GM23248 (cell line): ENCODE measurements around the gene ABCC6. TPM values are rescaled to one million over a fixed set of nuclear protein-coding genes. Genes with fewer than 3 reads are reported as not detected.
A peak's percentile ranks its signal among the peaks of the same experiment; 100 is the strongest.

Experiments
- DNase-seq: peaks from one replicate; pipeline ENCODE4 v3.0.0-alpha.2; 2015
- H2AFZ ChIP-seq: fragments of 200-600 bp; sonication (generic); 2 replicates; pipeline ENCODE4 v1.6.1; 2016; ENCODE audit warnings: antibody characterized with exemption
- H3F3A ChIP-seq: fragments of 200-600 bp; sonication (generic); 2 replicates; pipeline ENCODE4 v1.6.1; 2016; ENCODE audit warnings: mild to moderate bottlenecking, antibody characterized with exemption, mixed run types; ENCODE audit not compliant: insufficient read depth
- H3K27ac ChIP-seq: fragments of 200-600 bp; sonication (generic); 2 replicates; pipeline ENCODE4 v1.5.1; 2016; ENCODE audit warnings: mild to moderate bottlenecking
- H3K27me3 ChIP-seq: fragments of 200-600 bp; sonication (generic); replicated peaks from 2 replicates; pipeline ENCODE4 v1.6.1; 2016; ENCODE audit warnings: mild to moderate bottlenecking; ENCODE audit not compliant: insufficient read depth
- H3K36me3 ChIP-seq: fragments of 200-600 bp; sonication (generic); 2 replicates; pipeline ENCODE4 v1.6.1; 2016; ENCODE audit warnings: low read depth, mild to moderate bottlenecking
- H3K4me1 ChIP-seq: fragments of 200-600 bp; sonication (generic); 2 replicates; pipeline ENCODE4 v1.6.1; 2016; ENCODE audit warnings: mild to moderate bottlenecking; ENCODE audit not compliant: insufficient read depth
- H3K4me2 ChIP-seq: fragments of 200-600 bp; sonication (generic); one replicate; pipeline ENCODE4 v1.6.1; 2016; ENCODE audit warnings: mild to moderate bottlenecking; ENCODE audit not compliant: unreplicated experiment
- H3K4me3 ChIP-seq: fragments of 200-600 bp; sonication (generic); 2 replicates; pipeline ENCODE4 v1.5.1; 2016; ENCODE audit warnings: mild to moderate bottlenecking
- H3K79me2 ChIP-seq: fragments of 200-600 bp; sonication (generic); 2 replicates; pipeline ENCODE4 v1.6.1; 2016; ENCODE audit warnings: mild to moderate bottlenecking; ENCODE audit not compliant: insufficient read depth
- H3K9ac ChIP-seq: fragments of 200-600 bp; sonication (generic); 2 replicates; pipeline ENCODE4 v1.6.1; 2016; ENCODE audit warnings: mild to moderate bottlenecking
- H3K9me2 ChIP-seq: fragments of 200-600 bp; sonication (generic); 2 replicates; pipeline ENCODE4 v1.6.1; 2016; ENCODE audit warnings: mixed run types, mild to moderate bottlenecking, moderate library complexity; ENCODE audit not compliant: insufficient read depth
- H3K9me3 ChIP-seq: fragments of 200-600 bp; sonication (generic); one replicate; pipeline ENCODE4 v1.6.1; 2017; ENCODE audit warnings: low read depth
- H4K20me1 ChIP-seq: fragments of 200-600 bp; sonication (generic); 2 replicates; pipeline ENCODE4 v1.6.0; 2016; ENCODE audit not compliant: insufficient read depth
- EZH2 ChIP-seq: fragments of 200-600 bp; sonication (generic); IDR thresholded peaks from 2 replicates; pipeline ENCODE4 v1.6.1; 2018; ENCODE audit warnings: antibody characterized with exemption, mild to moderate bottlenecking; ENCODE audit not compliant: insufficient read depth, poor library complexity, severe bottlenecking
- EZH2phosphoT487 ChIP-seq: fragments of 200-600 bp; sonication (generic); IDR thresholded peaks from 2 replicates; pipeline ENCODE4 v1.6.1; 2018; ENCODE audit warnings: antibody characterized with exemption, moderate library complexity, mild to moderate bottlenecking, low read depth; ENCODE audit not compliant: insufficient read depth
- WGBS, 2 experiments: methylation state at CpG; one replicate each; pipeline ENCODE4 v1.1.6; 2015 to 2017; ENCODE audit warnings: low lambda C conversion rate in 2 of 2, low coverage in 1 of 2; ENCODE audit errors: missing lambda C conversion rate in 2 of 2; 5-methylcytosine and 5-hydroxymethylcytosine counted together
- in situ Hi-C: fragments of 300-500 bp; cut with MboI; formaldehyde crosslinking; loops from 2 replicates; pipeline ENCODE4 v1.15.0; 2020
- polyA plus RNA-seq: library from polyadenylated mRNA; unstranded; fragments of >200 nt; fragmentation: Nextera tagmentation; extraction: Ambion mirVana; gene quantifications from 2 replicates; pipeline ENCODE4 v1.2.1, GENCODE V29; 2016
- total RNA-seq: library from RNA; depleted of rRNA; stranded (reverse); fragments of >200 nt; shearing (Covaris generic); gene quantifications from 2 replicates; pipeline ENCODE4 v1.2.3, GENCODE V29; 2014

The ABCC6 gene
- total and polyA plus RNA-seq, 2 experiments from 2014 or later = 0.24 TPM; not detected in 1

DNA sequence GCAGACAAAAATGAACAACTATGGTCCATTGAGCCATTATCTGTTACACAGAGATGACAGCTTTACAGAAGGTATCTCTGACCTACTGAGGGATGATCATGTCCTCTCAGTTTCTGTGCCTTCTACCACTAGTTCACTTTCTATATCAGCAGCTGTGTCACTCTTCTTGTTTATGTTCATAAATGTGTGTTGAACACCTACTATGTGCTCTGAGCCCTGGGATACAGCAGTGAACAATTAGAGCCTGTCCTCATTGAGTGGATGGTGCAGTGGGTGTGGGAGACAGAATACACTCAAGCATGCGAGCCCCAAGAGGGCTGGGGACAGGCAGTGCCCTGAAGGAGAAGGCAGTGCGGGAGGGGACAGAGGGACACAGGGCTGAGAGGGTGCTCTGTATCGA is 92.1 kb downstream of the ABCC6 start:
- WGBS, 2 experiments = 86 to 93% methylated on average over 3 of the region's 3 CpGs
- no peak overlapping the region for H3K4me2 ChIP-seq
- H4K20me1 ChIP-seq = no peaks in the 10 kb centered on the region
- no peaks in the 10 kb centered on the region for H3K27me3 ChIP-seq
- no peaks in the 10 kb centered on the region for H3K9me2 ChIP-seq
- 0 out of 2 replicates have a peak, but pooled peaks cover 7% of the 10 kb centered on the region for H3F3A ChIP-seq
- H3K4me1 ChIP-seq = no peaks in the 10 kb centered on the region
- H3K4me3 ChIP-seq = no peak overlapping the region
- TF ChIP-seq EZH2 (no peak), EZH2phosphoT487 (no peak)
- no peaks in the 10 kb centered on the region for H3K9me3 ChIP-seq
- H3K36me3 ChIP-seq = peaks cover 23% of the 10 kb centered on the region
- in situ Hi-C loops = no loop called here
- H3K79me2 ChIP-seq = 0 out of 2 replicates have a peak, but pooled peaks cover 5% of the 10 kb centered on the region
- no peak overlapping the region for H3K9ac ChIP-seq
- DNase-seq = no peak
- no peak overlapping the region for H3K27ac ChIP-seq
- H2AFZ ChIP-seq = no peak overlapping the region

DNA sequence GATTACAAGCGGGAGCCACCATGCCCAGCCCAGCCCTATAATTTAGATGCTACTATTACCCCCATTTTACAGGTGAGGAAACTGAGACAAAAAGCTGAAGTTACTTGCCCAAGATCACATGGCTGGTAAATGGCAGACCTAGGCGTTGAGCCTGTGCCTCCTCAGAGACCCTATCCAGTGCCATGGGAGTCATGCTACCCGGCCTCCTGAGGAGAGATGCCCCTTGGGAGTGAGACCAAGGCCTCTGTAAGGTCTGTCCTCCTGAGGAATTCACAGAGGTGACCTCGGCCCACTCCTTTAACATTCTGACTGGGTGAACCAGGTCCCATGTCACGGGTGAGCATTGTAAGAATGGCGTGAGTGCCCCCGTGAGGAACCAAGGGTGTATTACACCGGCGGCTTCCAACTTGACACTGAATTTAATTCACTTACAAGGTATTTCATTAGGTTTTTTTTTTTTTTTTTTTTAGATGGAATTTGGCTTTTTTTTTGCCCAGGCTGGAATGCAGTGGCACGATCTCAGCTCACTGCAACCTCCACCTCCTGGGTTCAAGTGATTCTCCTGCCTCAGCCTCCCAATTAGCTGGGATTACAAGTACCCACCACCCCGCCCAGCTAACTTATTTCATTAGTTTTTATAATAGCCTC is 95.7 kb downstream of the ABCC6 start:
- Histone ChIP-seq H3K27ac (no peak overlapping the region), H3K9me3 (no peaks in the 10 kb centered on the region)
- in situ Hi-C loops = loop anchor here (10.0 kb wide), 1 partner anchor 353 kb away; no protein-coding TSS in a partner anchor

GRCh38 chr16:16126896-16127295 is 96.4 kb downstream of the ABCC6 start:
- TF ChIP-seq EZH2phosphoT487 (no peak), EZH2 (no peak)
- no peak for DNase-seq
- Histone ChIP-seq H3K27me3 (no peaks in the 10 kb centered on the region), H3K9ac (no peak overlapping the region), H2AFZ (no peak overlapping the region), H3K4me2 (no peak overlapping the region), H3K36me3 (peaks cover 41% of the 10 kb centered on the region), H3K9me2 (no peaks in the 10 kb centered on the region), H3K9me3 (no peaks in the 10 kb centered on the region), H3K4me3 (no peak overlapping the region), H3K4me1 (no peaks in the 10 kb centered on the region), H3K27ac (no peak overlapping the region), H3K79me2 (0 out of 2 replicates have a peak, but pooled peaks cover 5% of the 10 kb centered on the region), H3F3A (0 out of 2 replicates have a peak, but pooled peaks cover 7% of the 10 kb centered on the region), H4K20me1 (no peaks in the 10 kb centered on the region)
- WGBS, 2 experiments = 75 to 77% methylated on average over 10 of the region's 10 CpGs
- in situ Hi-C loops = loop anchor here (10.0 kb wide), 1 partner anchor 352 kb away; no protein-coding TSS in a partner anchor

More for the DNA sequence above, 95.7 kb downstream of the ABCC6 start:
- H3F3A ChIP-seq = 0 out of 2 replicates have a peak, but pooled peaks cover 7% of the 10 kb centered on the region
- H3K9ac ChIP-seq = no peak overlapping the region
- H3K79me2 ChIP-seq = 0 out of 2 replicates have a peak, but pooled peaks cover 5% of the 10 kb centered on the region
- H3K4me3 ChIP-seq = no peak overlapping the region
- H3K9me2 ChIP-seq = no peaks in the 10 kb centered on the region
- peak; percentile 80 for DNase-seq
- TF ChIP-seq EZH2 (no peak), EZH2phosphoT487 (no peak)
- H2AFZ ChIP-seq = no peak overlapping the region
- H3K4me1 ChIP-seq = no peaks in the 10 kb centered on the region
- 31% methylated on average over 11 of the region's 11 CpGs for WGBS, 2 experiments
- H4K20me1 ChIP-seq = no peaks in the 10 kb centered on the region
- H3K27me3 ChIP-seq = no peaks in the 10 kb centered on the region
- peaks cover 41% of the 10 kb centered on the region for H3K36me3 ChIP-seq
- H3K4me2 ChIP-seq = no peak overlapping the region

GRCh38 chr16:16124974-16125373 is 98.3 kb downstream of the ABCC6 start:
- H2AFZ ChIP-seq = no peak overlapping the region
- TF ChIP-seq EZH2phosphoT487 (no peak), EZH2 (no peak)
- no peaks in the 10 kb centered on the region for H3K9me3 ChIP-seq
- H3K9me2 ChIP-seq = no peaks in the 10 kb centered on the region
- no peak for DNase-seq
- H4K20me1 ChIP-seq = no peaks in the 10 kb centered on the region
- H3K9ac ChIP-seq = no peak overlapping the region
- H3K27me3 ChIP-seq = no peaks in the 10 kb centered on the region
- no peak overlapping the region for H3K27ac ChIP-seq
- H3K4me1 ChIP-seq = no peaks in the 10 kb centered on the region
- 99 to 100% methylated on average over 3 of the region's 3 CpGs for WGBS, 2 experiments
- H3K4me2 ChIP-seq = no peak overlapping the region
- H3K79me2 ChIP-seq = 0 out of 2 replicates have a peak, but pooled peaks cover 5% of the 10 kb centered on the region
- H3K36me3 ChIP-seq = peaks cover 41% of the 10 kb centered on the region
- in situ Hi-C loops = loop anchor here (10.0 kb wide), 1 partner anchor 350 kb away; no protein-coding TSS in a partner anchor
- no peak overlapping the region for H3K4me3 ChIP-seq
- 0 out of 2 replicates have a peak, but pooled peaks cover 7% of the 10 kb centered on the region for H3F3A ChIP-seq
